HepG2 (cell line): Measurements from ENCODE around the gene NUDT22. TPM values are rescaled to one million over a fixed set of nuclear protein-coding genes. Genes with fewer than 3 reads are reported as not detected.

Experiments used
- ATF7-NPFF ChIP-seq: sonication (generic); formaldehyde crosslinking; IDR thresholded peaks from 2 replicates; pipeline ENCODE4 v1.8.1; 2023; ENCODE audit warnings: mild to moderate bottlenecking, low read depth, missing genetic modification reagents, moderate library complexity
- BCL6 ChIP-seq: IDR thresholded peaks from 2 replicates; pipeline ENCODE4 v1.6.1; 2016; ENCODE audit warnings: missing genetic modification reagents, missing compliant biosample characterization
- CTCF ChIP-seq: sonication (generic); formaldehyde crosslinking; IDR thresholded peaks from 2 replicates; pipeline ENCODE4 v1.5.0; 2020; ENCODE audit warnings: mild to moderate bottlenecking, missing genetic modification reagents, moderate library complexity
- JUNB ChIP-seq: sonication (generic); formaldehyde crosslinking; IDR thresholded peaks from 2 replicates; pipeline ENCODE4 v1.8.0; 2022; ENCODE audit warnings: missing genetic modification reagents, mild to moderate bottlenecking, borderline replicate concordance
- KLF16 ChIP-seq, 2 experiments: sonication (generic) in 1 of 2; formaldehyde crosslinking in 1 of 2; IDR thresholded peaks; 2 replicates each; pipeline versions ENCODE4 v1.6.1 to v1.8.0; 2016 to 2023; ENCODE audit warnings: missing genetic modification reagents in 2 of 2, missing compliant biosample characterization in 1 of 2
- RFXAP ChIP-seq: sonication (generic); formaldehyde crosslinking; IDR thresholded peaks from 2 replicates; pipeline ENCODE4 v1.4.0; 2020; ENCODE audit warnings: missing genetic modification reagents, borderline replicate concordance
- YEATS4 ChIP-seq: sonication (generic); formaldehyde crosslinking; IDR thresholded peaks from 2 replicates; pipeline ENCODE4 v1.4.0; 2020; ENCODE audit warnings: missing genetic modification reagents, borderline replicate concordance
- ZBTB4 ChIP-seq: sonication (generic); formaldehyde crosslinking; IDR thresholded peaks from 2 replicates; pipeline ENCODE4 v1.4.0; 2020; ENCODE audit warnings: missing genetic modification reagents, mild to moderate bottlenecking, borderline replicate concordance
- ZHX1 ChIP-seq: sonication (generic); formaldehyde crosslinking; IDR thresholded peaks from 2 replicates; pipeline ENCODE4 v1.8.1; 2022; ENCODE audit warnings: low read depth, mild to moderate bottlenecking, missing genetic modification reagents
- ZKSCAN1 ChIP-seq: fragments of 150-350 bp; IDR thresholded peaks from 2 replicates; pipeline ENCODE4 v1.6.1; 2014; ENCODE audit warnings: low read length
- ZNF281 ChIP-seq: sonication (generic); formaldehyde crosslinking; IDR thresholded peaks from 2 replicates; pipeline ENCODE4 v1.4.0; 2020; ENCODE audit warnings: missing genetic modification reagents, borderline replicate concordance
- ZNF484 ChIP-seq: sonication (generic); formaldehyde crosslinking; IDR thresholded peaks from 2 replicates; pipeline ENCODE4 v1.5.1; 2020; ENCODE audit warnings: mild to moderate bottlenecking, low read depth, missing genetic modification reagents, borderline replicate concordance
- ZNF597 ChIP-seq: sonication (generic); formaldehyde crosslinking; IDR thresholded peaks from 2 replicates; pipeline ENCODE4 v1.5.0; 2020; ENCODE audit warnings: missing genetic modification reagents
- ZNF607 ChIP-seq: sonication (generic); formaldehyde crosslinking; IDR thresholded peaks from 2 replicates; pipeline ENCODE4 v1.5.1; 2020; ENCODE audit warnings: missing genetic modification reagents, mild to moderate bottlenecking, borderline replicate concordance
- ZNF703 ChIP-seq: sonication (generic); formaldehyde crosslinking; IDR thresholded peaks from 2 replicates; pipeline ENCODE4 v1.5.1; 2020; ENCODE audit warnings: missing genetic modification reagents, mild to moderate bottlenecking, moderate library complexity, borderline replicate concordance
- polyA plus RNA-seq, 8 experiments: library from polyadenylated mRNA; depleted of rRNA in 3 of 8; stranded (reverse) in 7 of 8; unstranded in 1 of 8; fragments of >200 nt; fragmentation: Illumina TruSeq in 4 of 8; extraction: Trizol in 4 of 8; gene quantifications; 2 replicates each; pipeline versions ENCODE4 v1.2.1 to v1.2.3, GENCODE V29; 2011 to 2016; ENCODE audit warnings: low read depth in 4 of 8, missing spikeins in 1 of 8, mixed read lengths in 1 of 8; ENCODE audit not compliant: insufficient read depth in 1 of 8
- total RNA-seq, 5 experiments: library from RNA; depleted of rRNA; stranded (reverse); fragments of >200 nt; fragmentation: Illumina TruSeq; extraction: Trizol; gene quantifications; 2 replicates each; pipeline ENCODE4 v1.2.3, GENCODE V29; 2016; ENCODE audit warnings: low read depth in 1 of 5

NUDT22 gene
- total and polyA plus RNA-seq, 2 of the 13 experiments (the other 11 are each of a cell fraction or from before 2014, with no cell fraction given), result 33.5 to 39.8 TPM

- TF ChIP-seq ZNF281 (CRISPR knock-in tag), result no peak
- TF ChIP-seq KLF16 (CRISPR knock-in tag; IDR thresholded peaks at IDR 0.05), result peak in 1 of 2 experiments; percentile 60; a peak in 1 of 4 replicates
- TF ChIP-seq ATF7-NPFF (CRISPR knock-in tag), result peak; percentile 50; the same call in 1 of the 2 replicates
- no peak; the same call in 1 of the 2 replicates for TF ChIP-seq CTCF (CRISPR knock-in tag)
- no peak for TF ChIP-seq ZNF703 (CRISPR knock-in tag)
- TF ChIP-seq JUNB (CRISPR knock-in tag), result no peak
- TF ChIP-seq ZNF484, result no peak
- peak; percentile 23; the same call in 1 of the 2 replicates for TF ChIP-seq RFXAP (CRISPR knock-in tag)
- no peak for TF ChIP-seq BCL6 (CRISPR knock-in tag)
- TF ChIP-seq ZNF607 (CRISPR knock-in tag), result peak; percentile 50; the same call in 1 of the 2 replicates
- no peak for TF ChIP-seq ZKSCAN1
- no peak for TF ChIP-seq ZNF597
- TF ChIP-seq ZHX1 (CRISPR knock-in tag), result no peak
- 0 out of 2 replicates have a peak, but pooled peaks have one; percentile 47 for TF ChIP-seq ZBTB4 (CRISPR knock-in tag)
- peak; percentile 34; the same call in 1 of the 2 replicates for TF ChIP-seq YEATS4 (CRISPR knock-in tag)
These were observed 4.3 kb downstream of the NUDT22 start, which contains the start of gene DNAJC4 (continued) for GRCh38 chr11:64230171-64230984.
